Measurements from ENCODE around the gene PKP1.

GRCh38 chr1:201265756-201266155 is 17.6 kb upstream of the PKP1 start:
- no peak for TF ChIP-seq CTCF (IDR thresholded peaks at IDR 0.05)
- TF ChIP-seq POLR2A (IDR thresholded peaks at IDR 0.05): no peak
- no peak for TF ChIP-seq POLR2AphosphoS5 (IDR thresholded peaks at IDR 0.05)
